NCI-H1417 (cell line): ENCODE data around the gene SREK1.
A peak's percentile ranks its signal among the peaks of the same experiment; 100 is the strongest.
"Not testable (repeated sequence)": the region's sequence is repeated elsewhere in the genome, so short reads cannot be mapped to it uniquely, and the experiment has no call there.

Experiments used
- DNase-seq, 3 experiments: peaks; one replicate each; lab custom pipeline; 2025; lab: John Stamatoyannopoulos, UW

The SREK1 gene

DNA sequence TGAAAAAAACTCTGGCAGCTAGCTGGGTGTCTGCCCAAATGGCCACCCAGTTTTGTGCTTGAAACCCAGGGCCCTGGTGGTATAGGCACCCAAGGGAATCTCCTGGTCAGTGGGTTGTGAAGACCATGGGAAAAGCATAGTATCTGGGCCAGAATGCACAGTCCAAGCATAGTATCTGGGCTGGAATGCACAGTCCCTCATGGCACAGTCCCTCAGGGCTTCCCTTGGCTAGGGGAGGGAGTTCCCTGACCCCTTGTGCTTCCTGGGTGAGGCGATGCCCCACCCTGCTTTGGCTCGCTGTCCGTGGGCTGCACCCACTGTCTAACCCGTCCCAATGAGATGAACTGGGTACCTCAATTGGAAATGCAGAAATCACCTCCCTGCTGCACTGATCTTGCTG is 78.8 kb downstream of the SREK1 start:
- DNase-seq: not testable (repeated sequence)

DNA sequence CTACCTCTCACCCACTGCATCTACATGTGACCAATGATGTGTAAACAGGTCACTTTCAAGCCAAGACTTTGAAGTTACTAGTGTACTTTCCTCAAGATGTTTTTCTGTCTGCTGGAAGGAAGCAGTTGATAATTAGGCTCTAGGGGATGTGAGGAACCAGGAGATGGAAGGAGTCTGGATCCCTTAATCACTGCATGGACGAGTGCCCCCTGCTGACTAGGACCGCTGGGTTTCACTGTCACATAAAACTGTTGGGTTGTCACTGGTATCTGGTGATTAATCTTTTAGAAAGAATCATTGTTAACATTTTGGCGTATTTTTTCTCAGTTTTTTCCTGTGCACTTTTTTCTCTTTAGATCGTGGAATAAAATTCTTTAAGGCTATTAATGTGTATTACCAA is 79.5 kb downstream of the SREK1 start:
- DNase-seq: no peak

GRCh38 chr5:66224274-66224673 is 80.2 kb downstream of the SREK1 start:
- DNase-seq: peak in 1 of 3 experiments; percentile 6

- no peak for DNase-seq
These were observed 80.9 kb downstream of the SREK1 start for GRCh38 chr5:66224773-66225553.

DNA sequence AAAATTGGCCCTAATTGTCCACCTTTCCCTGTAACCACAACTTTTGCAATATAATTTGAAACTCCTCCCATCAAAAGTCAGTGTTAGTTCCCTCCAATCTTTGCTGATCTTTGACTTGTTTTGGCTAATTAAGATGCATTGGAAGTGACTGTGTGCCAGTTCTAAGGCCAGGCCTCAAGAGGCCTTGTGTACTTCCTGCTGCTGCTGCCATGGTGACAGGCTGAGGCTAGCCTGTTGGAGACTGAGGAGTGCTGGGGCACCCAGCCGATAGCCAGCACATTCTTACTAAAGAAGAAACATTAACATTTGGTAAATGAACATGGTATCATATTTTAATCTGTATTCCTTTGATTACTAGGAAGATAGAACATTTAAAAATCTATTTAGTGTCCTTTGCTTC is 86.5 kb downstream of the SREK1 start:
- DNase-seq: peak in 1 of 3 experiments; percentile 11

- DNase-seq: no peak
These were observed 87.4 kb downstream of the SREK1 start for GRCh38 chr5:66231508-66231907.

- DNase-seq: no peak
These were observed 88.2 kb downstream of the SREK1 start for GRCh38 chr5:66232275-66232674.

DNA sequence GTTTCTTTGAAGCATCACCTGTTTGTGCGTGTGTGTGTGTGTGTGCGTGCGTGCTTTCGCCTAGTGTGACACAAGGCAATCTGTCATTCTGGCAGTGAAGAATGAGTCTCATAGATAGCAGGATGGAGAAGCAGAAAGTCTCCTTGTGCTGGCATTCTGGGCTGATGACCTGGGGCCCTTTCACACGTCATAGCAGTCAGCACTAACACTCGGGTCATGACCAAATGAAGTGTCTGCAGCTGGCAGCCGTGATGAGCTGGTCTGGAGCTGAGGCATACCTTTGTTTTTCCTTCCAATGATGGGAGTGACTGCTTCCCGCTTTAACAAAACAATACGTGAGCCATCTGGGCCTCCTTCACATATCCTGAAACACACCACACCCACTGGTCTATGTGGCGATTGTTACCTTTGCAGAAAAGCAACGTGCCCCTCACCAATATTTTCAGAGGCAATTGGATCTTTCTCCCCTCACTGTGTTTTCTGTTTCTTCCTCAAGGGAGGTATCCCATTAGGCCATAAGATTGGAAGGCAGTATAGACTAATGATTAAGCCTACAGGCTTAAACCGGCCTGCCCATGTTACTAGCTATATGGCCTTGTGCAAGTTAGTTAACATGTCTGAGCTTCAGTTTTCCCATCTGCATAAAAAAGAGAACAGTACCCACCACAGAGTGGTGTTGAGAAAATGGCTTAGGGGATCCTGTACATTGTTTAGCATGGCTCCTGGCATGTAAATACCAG is 88.8 kb downstream of the SREK1 start:
- DNase-seq: peak in 1 of 3 experiments; percentile 56
